ENCODE results near the gene TMEM86B. TPM values are rescaled to one million over a fixed set of nuclear protein-coding genes. Genes with fewer than 3 reads are reported as not detected.

TMEM86B gene
- polyA plus RNA-seq, 4 donors, result 2.1 to 5.7 (median 4.0) TPM

DNA sequence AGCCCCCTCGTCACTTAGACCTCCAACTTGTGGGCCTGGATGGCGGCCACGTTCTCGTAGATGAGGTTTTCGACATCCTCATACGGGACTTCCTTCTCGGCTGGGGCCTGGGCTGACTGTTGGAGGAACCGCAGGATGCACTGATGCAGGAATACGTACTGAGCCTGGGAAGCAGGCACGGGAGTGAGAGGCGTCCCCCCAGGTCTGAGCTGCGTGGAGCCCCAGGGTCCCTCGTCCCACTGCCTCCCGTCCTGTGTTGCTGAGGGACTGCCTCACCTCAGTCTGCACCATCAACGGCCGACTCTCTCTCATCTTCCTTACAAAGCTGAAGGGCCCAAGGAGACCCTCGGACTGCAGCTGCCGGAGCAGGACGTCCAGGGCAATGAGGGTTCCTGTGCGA, 46.8 kb downstream of the TMEM86B start:
- DNase-seq (ENCODE audit: low read depth in 4 of 4, low spot score in 3 of 4), result no peak

DNA sequence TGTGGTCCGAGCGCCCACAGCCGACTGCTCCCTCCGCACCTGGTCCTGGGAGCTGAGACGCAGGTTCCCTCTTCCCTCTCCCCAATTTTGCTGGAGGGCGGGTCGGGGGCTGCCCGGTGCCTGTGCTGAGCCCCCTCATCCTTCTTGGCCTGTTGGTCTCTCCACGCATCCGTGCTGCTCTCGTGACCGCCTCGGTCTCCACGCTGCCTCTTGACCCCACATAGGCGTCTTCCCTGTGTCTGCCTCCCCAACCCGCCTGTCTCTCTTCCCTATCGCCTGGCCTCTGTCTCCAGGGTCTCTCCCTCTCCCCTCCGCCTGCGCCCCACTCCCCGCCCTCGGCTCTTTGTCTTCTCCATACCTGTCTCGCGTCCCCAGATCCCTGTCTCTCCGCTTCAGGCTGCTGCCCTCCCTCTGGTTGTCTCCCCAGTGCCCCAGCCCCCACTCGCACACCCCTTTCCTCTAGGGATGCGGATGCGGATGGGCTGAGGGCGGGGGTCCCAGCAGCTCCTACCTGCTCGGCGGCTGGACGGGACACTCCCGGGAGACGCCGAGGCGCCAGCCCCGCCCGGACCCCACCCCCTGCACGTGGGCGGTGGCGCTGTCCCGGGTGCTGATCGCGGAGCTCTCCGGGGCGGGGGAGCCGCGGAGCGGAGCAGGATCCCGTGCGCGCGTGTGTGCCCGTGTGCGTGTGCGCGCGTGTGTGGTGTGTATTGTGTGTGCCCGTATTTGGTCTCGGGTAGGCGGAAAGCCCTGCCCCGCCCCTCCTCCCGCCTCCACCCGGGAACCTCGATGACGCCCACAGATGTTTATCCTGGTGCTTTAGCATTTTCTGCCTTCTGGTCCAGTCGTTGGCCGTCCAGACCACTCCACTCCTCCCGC, 48.7 kb downstream of the TMEM86B start, which contains the start of gene SYT5:
SYT5 (minus strand) TSS at position 684 of the 879 bp plus-strand sequence. CDS start 1,248 bp downstream, outside the sequence.
- DNase-seq (ENCODE audit: low read depth in 4 of 4, low spot score in 3 of 4), result no peak

DNA sequence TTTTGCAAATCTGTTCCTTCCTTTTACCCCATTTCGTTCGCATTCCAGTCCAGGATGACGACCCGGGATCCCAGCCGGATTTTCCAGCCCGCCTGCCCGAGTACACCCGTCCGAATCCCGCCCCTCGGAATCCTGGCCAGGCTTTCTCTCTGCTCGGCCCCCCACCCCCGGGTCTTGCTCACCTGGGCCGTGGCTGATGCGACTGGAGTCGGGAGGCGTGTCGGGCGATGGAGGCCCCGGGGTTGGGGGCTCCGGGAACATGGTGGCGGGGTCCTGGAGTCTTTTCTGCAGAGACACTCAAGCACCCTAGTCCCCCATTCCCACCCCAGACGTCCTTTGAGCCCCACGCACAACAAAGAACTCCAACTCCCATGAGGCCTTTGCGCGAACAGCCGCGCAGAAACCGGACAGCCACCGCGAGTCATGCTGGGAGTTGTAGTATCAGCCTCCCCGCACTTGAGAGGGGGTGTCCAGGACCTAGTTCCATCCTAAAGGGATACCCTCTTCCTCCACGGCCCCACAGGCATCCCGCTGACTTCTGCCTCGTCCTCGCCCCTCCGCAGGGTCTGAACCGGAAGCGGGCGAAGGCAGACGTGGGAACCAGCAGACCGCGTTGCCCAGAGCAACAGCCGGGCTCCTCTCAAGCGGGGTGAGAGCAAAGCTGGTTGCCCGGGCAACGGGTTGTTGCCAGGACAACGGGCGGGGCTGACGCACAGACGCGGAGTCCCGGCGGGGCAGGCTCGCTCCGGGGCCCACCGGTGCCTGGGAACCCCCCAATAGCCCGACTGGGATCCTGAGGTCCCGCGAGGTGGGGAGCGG, 49.6 kb downstream of the TMEM86B start:
- DNase-seq (ENCODE audit: low read depth in 4 of 4, low spot score in 3 of 4), result peak in 1 of 4 donors; percentile 52

Other genes starting within 250 kb of the TMEM86B start
- gene GP6, start 190.5 kb downstream of the TMEM86B start, polyA plus RNA-seq (ENCODE audit: insufficient read length in 4 of 4), result under 1 TPM; 0.39 to 0.72 (median 0.51) TPM
- gene RDH13, start 165.6 kb downstream of the TMEM86B start, polyA plus RNA-seq (ENCODE audit: insufficient read length in 4 of 4), result 10 to 100 TPM in 3 of 4 donors, 1 to 10 TPM in 1; 9.2 to 25.8 (median 18.7) TPM
- 10 to 100 TPM in 3 of 4 donors, 1 to 10 TPM in 1; 1.5 to 92.9 (median 53.5) TPM for gene EPS8L1, start 152.9 kb downstream of the TMEM86B start, polyA plus RNA-seq (ENCODE audit: insufficient read length in 4 of 4)
- 100 to 1,000 TPM in 1 of 4 donors, 10 to 100 TPM in 3; 56.8 to 120 (median 69.6) TPM for gene PPP1R12C, start 111.1 kb downstream of the TMEM86B start, polyA plus RNA-seq (ENCODE audit: insufficient read length in 4 of 4)
- 1 to 10 TPM; 4.2 to 9.9 (median 5.7) TPM for gene TNNT1, start 79.6 kb downstream of the TMEM86B start, polyA plus RNA-seq (ENCODE audit: insufficient read length in 4 of 4)
- gene TNNI3, start 71.0 kb downstream of the TMEM86B start, polyA plus RNA-seq (ENCODE audit: insufficient read length in 4 of 4), result 1 to 10 TPM in 3 of 4 donors, under 1 TPM in 1; 0.57 to 5.4 (median 4.5) TPM
- 10 to 100 TPM in 1 of 4 donors, 1 to 10 TPM in 3; 2.0 to 10.4 (median 7.7) TPM for gene DNAAF3, start 62.1 kb downstream of the TMEM86B start, polyA plus RNA-seq (ENCODE audit: insufficient read length in 4 of 4)
- under 1 TPM; 0.09 to 0.52 (median 0.29) TPM for gene SYT5, start 48.5 kb downstream of the TMEM86B start, polyA plus RNA-seq (ENCODE audit: insufficient read length in 4 of 4)
- gene PTPRH, start 19.3 kb downstream of the TMEM86B start, polyA plus RNA-seq (ENCODE audit: insufficient read length in 4 of 4), result 1 to 10 TPM in 1 of 4 donors, under 1 TPM in 3; 0.11 to 2.8 (median 0.26) TPM
- gene PPP6R1, start 30.3 kb upstream of the TMEM86B start, polyA plus RNA-seq (ENCODE audit: insufficient read length in 4 of 4), result 10 to 100 TPM; 30.0 to 58.5 (median 41.8) TPM
- gene HSPBP1, start 51.3 kb upstream of the TMEM86B start, polyA plus RNA-seq (ENCODE audit: insufficient read length in 4 of 4), result 10 to 100 TPM; 20.7 to 46.5 (median 25.4) TPM
- 10 to 100 TPM; 12.8 to 20.6 (median 15.5) TPM for gene BRSK1, start 55.2 kb upstream of the TMEM86B start, polyA plus RNA-seq (ENCODE audit: insufficient read length in 4 of 4)
- gene TMEM150B, start 96.6 kb upstream of the TMEM86B start, polyA plus RNA-seq (ENCODE audit: insufficient read length in 4 of 4), result 1 to 10 TPM in 2 of 4 donors, under 1 TPM in 2; 0.80 to 2.0 (median 1.0) TPM
- 10 to 100 TPM; 13.3 to 33.5 (median 17.0) TPM for gene KMT5C, start 111.1 kb upstream of the TMEM86B start, polyA plus RNA-seq (ENCODE audit: insufficient read length in 4 of 4)
- gene COX6B2, start 126.0 kb upstream of the TMEM86B start, polyA plus RNA-seq (ENCODE audit: insufficient read length in 4 of 4), result 1 to 10 TPM in 2 of 4 donors, under 1 TPM in 2; 0.49 to 1.5 (median 0.83) TPM
- gene GARIN5B, start 134.5 kb upstream of the TMEM86B start, polyA plus RNA-seq (ENCODE audit: insufficient read length in 4 of 4), result under 1 TPM; 0.13 to 0.31 (median 0.17) TPM
- 1 to 10 TPM in 2 of 4 donors, under 1 TPM in 2; 0.79 to 1.7 (median 1.1) TPM for gene IL11, start 141.7 kb upstream of the TMEM86B start, polyA plus RNA-seq (ENCODE audit: insufficient read length in 4 of 4)
- gene TMEM190, start 148.1 kb upstream of the TMEM86B start, polyA plus RNA-seq (ENCODE audit: insufficient read length in 4 of 4), result under 1 TPM in 2 of 4 donors, not detected in 2; 0.72 to 0.76 TPM
- 1 to 10 TPM in 1 of 4 donors, under 1 TPM in 3; 0.31 to 2.2 (median 0.49) TPM for gene TMEM238, start 155.5 kb upstream of the TMEM86B start, polyA plus RNA-seq (ENCODE audit: insufficient read length in 4 of 4)
- 1,000 to 10,000 TPM in 2 of 4 donors, 100 to 1,000 TPM in 2; 965 to 1,435 (median 1,000) TPM for gene RPL28, start 157.2 kb upstream of the TMEM86B start, polyA plus RNA-seq (ENCODE audit: insufficient read length in 4 of 4)
- 10 to 100 TPM; 42.3 to 56.0 (median 48.8) TPM for gene UBE2S, start 179.0 kb upstream of the TMEM86B start, polyA plus RNA-seq (ENCODE audit: insufficient read length in 4 of 4)
- under 1 TPM; 0.13 to 0.33 (median 0.22) TPM for gene SHISA7, start 214.5 kb upstream of the TMEM86B start, polyA plus RNA-seq (ENCODE audit: insufficient read length in 4 of 4)
- 10 to 100 TPM; 30.2 to 52.6 (median 33.0) TPM for gene ISOC2, start 232.9 kb upstream of the TMEM86B start, polyA plus RNA-seq (ENCODE audit: insufficient read length in 4 of 4)
- gene C19orf85, start 236.0 kb upstream of the TMEM86B start, polyA plus RNA-seq (ENCODE audit: insufficient read length in 4 of 4), result not detected
- 1 to 10 TPM; 2.1 to 5.3 (median 3.2) TPM for gene ZNF628, start 247.9 kb upstream of the TMEM86B start, polyA plus RNA-seq (ENCODE audit: insufficient read length in 4 of 4)